Endothelial cell of umbilical vein (primary cell): Measurements from ENCODE around the gene ZNF423.

ENCODE experiments used
- EZH2 ChIP-seq: IDR thresholded peaks from 2 replicates; pipeline ENCODE4 v1.6.1; 2012; ENCODE audit warnings: borderline replicate concordance, low read depth, mild to moderate bottlenecking, moderate library complexity, low read length, inconsistent platforms; ENCODE audit not compliant: severe bottlenecking
- FOS ChIP-seq: IDR thresholded peaks from 2 replicates; pipeline ENCODE4 v1.6.1; 2011; ENCODE audit warnings: mild to moderate bottlenecking, low read length, moderate library complexity, borderline replicate concordance; ENCODE audit not compliant: insufficient read depth
- POLR2A ChIP-seq: IDR thresholded peaks from 2 replicates; pipeline ENCODE4 v1.6.1; 2012; ENCODE audit warnings: low read depth, mild to moderate bottlenecking, control low read depth, low read length
- POLR2AphosphoS5 ChIP-seq: IDR thresholded peaks from 2 replicates; pipeline ENCODE4 v1.6.1; 2012; ENCODE audit warnings: low read depth, mild to moderate bottlenecking, control low read depth, low read length, moderate library complexity; ENCODE audit not compliant: insufficient read depth
- TF ChIP-seq, protein P1 (sequence below), 2 donors: IDR thresholded peaks; 1 replicate in 1 of 2; 2 replicates in 1 of 2; pipeline ENCODE4 v1.5.1; 2011; ENCODE audit warnings: low read length in 2 of 2, mild to moderate bottlenecking in 2 of 2, moderate library complexity in 2 of 2, control low read depth in 1 of 2, inconsistent platforms in 1 of 2, low read depth in 1 of 2; ENCODE audit not compliant: insufficient read depth in 1 of 2; ENCODE audit errors: extremely low read depth in 1 of 2
- TF ChIP-seq, protein P2 (sequence below): IDR thresholded peaks from 2 replicates; pipeline ENCODE4 v1.6.1; 2011; ENCODE audit not compliant: insufficient read depth, insufficient read length

DNA sequence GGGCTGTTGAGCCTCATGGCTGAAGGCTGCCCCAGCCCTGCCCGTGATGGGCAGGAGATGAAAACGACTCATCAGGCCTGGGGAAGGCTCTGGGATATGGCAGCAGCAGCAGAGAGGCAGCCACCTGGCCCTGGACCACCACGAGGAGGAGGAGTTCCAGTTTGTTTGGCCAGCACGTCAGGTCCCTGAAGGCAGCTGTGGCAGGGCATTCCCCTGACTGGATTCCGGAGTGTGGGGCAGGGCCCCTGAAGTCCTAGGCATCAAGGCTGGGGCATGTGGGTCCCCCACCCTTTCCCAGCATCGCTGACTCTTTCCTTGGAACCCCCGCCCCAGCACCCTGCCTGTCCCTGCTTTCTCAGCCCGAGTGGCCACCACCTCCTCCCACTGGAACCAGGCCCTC, 197.4 kb downstream of the ZNF423 start:
- TF ChIP-seq, protein P1, sequence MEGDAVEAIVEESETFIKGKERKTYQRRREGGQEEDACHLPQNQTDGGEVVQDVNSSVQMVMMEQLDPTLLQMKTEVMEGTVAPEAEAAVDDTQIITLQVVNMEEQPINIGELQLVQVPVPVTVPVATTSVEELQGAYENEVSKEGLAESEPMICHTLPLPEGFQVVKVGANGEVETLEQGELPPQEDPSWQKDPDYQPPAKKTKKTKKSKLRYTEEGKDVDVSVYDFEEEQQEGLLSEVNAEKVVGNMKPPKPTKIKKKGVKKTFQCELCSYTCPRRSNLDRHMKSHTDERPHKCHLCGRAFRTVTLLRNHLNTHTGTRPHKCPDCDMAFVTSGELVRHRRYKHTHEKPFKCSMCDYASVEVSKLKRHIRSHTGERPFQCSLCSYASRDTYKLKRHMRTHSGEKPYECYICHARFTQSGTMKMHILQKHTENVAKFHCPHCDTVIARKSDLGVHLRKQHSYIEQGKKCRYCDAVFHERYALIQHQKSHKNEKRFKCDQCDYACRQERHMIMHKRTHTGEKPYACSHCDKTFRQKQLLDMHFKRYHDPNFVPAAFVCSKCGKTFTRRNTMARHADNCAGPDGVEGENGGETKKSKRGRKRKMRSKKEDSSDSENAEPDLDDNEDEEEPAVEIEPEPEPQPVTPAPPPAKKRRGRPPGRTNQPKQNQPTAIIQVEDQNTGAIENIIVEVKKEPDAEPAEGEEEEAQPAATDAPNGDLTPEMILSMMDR (IDR thresholded peaks at IDR 0.05; ENCODE audit: extremely low read depth in 1 of 2, insufficient read depth in 1 of 2, low read depth in 1 of 2, low read length in 2 of 2), result no peak
- no peak for TF ChIP-seq EZH2
- TF ChIP-seq POLR2A, result no peak
- TF ChIP-seq, protein P2, sequence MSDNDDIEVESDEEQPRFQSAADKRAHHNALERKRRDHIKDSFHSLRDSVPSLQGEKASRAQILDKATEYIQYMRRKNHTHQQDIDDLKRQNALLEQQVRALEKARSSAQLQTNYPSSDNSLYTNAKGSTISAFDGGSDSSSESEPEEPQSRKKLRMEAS, result no peak
- no peak for TF ChIP-seq POLR2AphosphoS5
- no peak for TF ChIP-seq FOS
